HEK293 (cell line): ENCODE data around the gene POU2F2.

Experiments used
- CTCF ChIA-PET: fragments of 350-600 bp; formaldehyde crosslinking; extraction: SDS; loops from one replicate; lab custom pipeline; 2021; ENCODE audit warnings: antibody characterized with exemption; lab: Yijun Ruan, JAX
- POLR2A ChIA-PET: fragments of 300-600 bp; formaldehyde crosslinking; extraction: SDS; loops from one replicate; lab custom pipeline; 2020; ENCODE audit warnings: antibody characterized with exemption, inconsistent platforms; lab: Yijun Ruan, JAX
- H3K27ac ChIP-seq: fragments of 200-500 bp; sonication (Bioruptor generic); 2 replicates; pipeline ENCODE4 v1.5.1; 2014; ENCODE audit warnings: low read depth, low read length, control low read depth, inconsistent platforms; ENCODE audit errors: extremely low read depth
- H3K36me3 ChIP-seq, 2 experiments: fragments of 200-500 bp in 1 of 2; sonication (Bioruptor generic) in 1 of 2; 1 replicate in 1 of 2; 2 replicates in 1 of 2; pipeline ENCODE4 v1.5.1; 2014 to 2017; ENCODE audit warnings: inconsistent platforms in 2 of 2, low read length in 2 of 2; ENCODE audit not compliant: control insufficient read depth in 2 of 2, insufficient read depth in 1 of 2
- H3K4me1 ChIP-seq: fragments of 200-500 bp; sonication (Bioruptor generic); 2 replicates; pipeline ENCODE4 v1.5.1; 2014; ENCODE audit warnings: mild to moderate bottlenecking, low read length, inconsistent platforms; ENCODE audit not compliant: control insufficient read depth, insufficient read depth
- H3K4me3 ChIP-seq: 2 replicates; pipeline ENCODE4 v1.5.1; 2011; ENCODE audit warnings: low read depth, mild to moderate bottlenecking, control low read depth, low read length, moderate library complexity
- H3K9me3 ChIP-seq: fragments of 200-500 bp; sonication (Bioruptor generic); 2 replicates; pipeline ENCODE4 v1.5.1; 2014; ENCODE audit warnings: low read depth, low read length, inconsistent platforms; ENCODE audit not compliant: control insufficient read depth, insufficient read depth
- CTCF ChIP-seq: fragments of 450-650 bp; formaldehyde crosslinking; IDR thresholded peaks from 2 replicates; pipeline ENCODE4 v1.5.1; 2016; ENCODE audit warnings: missing biosample characterization, missing genetic modification characterization
- KLF1 ChIP-seq: fragments of 450-650 bp; formaldehyde crosslinking; IDR thresholded peaks from 2 replicates; pipeline ENCODE4 v1.5.1; 2016; ENCODE audit warnings: missing biosample characterization, missing genetic modification characterization
- MEIS1 ChIP-seq: sonication (generic); formaldehyde crosslinking; IDR thresholded peaks from 2 replicates; pipeline ENCODE4 v1.8.1; 2022; ENCODE audit warnings: missing genetic modification reagents, mild to moderate bottlenecking, borderline replicate concordance
- PRDM1 ChIP-seq: fragments of 450-650 bp; formaldehyde crosslinking; IDR thresholded peaks from 2 replicates; pipeline ENCODE4; 2016; ENCODE audit warnings: missing biosample characterization, missing genetic modification characterization
- PRDM2 ChIP-seq: fragments of 450-650 bp; formaldehyde crosslinking; IDR thresholded peaks from 2 replicates; pipeline ENCODE4 v1.5.1; 2016; ENCODE audit warnings: missing biosample characterization, missing genetic modification characterization, borderline replicate concordance
- SP2 ChIP-seq: fragments of 450-650 bp; formaldehyde crosslinking; IDR thresholded peaks from 2 replicates; pipeline ENCODE4 v1.5.1; 2016; ENCODE audit warnings: missing biosample characterization, missing genetic modification characterization
- SP3 ChIP-seq: fragments of 450-650 bp; formaldehyde crosslinking; IDR thresholded peaks from 2 replicates; pipeline ENCODE4 v1.5.1; 2016; ENCODE audit warnings: missing biosample characterization, missing genetic modification characterization
- ZNF2 ChIP-seq: fragments of 450-650 bp; formaldehyde crosslinking; IDR thresholded peaks from 2 replicates; pipeline ENCODE4 v1.5.1; 2016; ENCODE audit warnings: missing biosample characterization, missing genetic modification characterization
- ZNF280D ChIP-seq: fragments of 450-650 bp; formaldehyde crosslinking; IDR thresholded peaks from 2 replicates; pipeline ENCODE4 v1.5.1; 2016; ENCODE audit warnings: missing biosample characterization, missing genetic modification characterization
- ZNF354C ChIP-seq: fragments of 450-650 bp; formaldehyde crosslinking; IDR thresholded peaks from 2 replicates; pipeline ENCODE4 v1.5.1; 2016; ENCODE audit warnings: missing biosample characterization, missing genetic modification characterization, low read depth, borderline replicate concordance
- ZNF366 ChIP-seq: fragments of 450-650 bp; formaldehyde crosslinking; conservative IDR thresholded peaks from 2 replicates; pipeline ENCODE4 v1.5.1; 2016; ENCODE audit warnings: missing biosample characterization, missing genetic modification characterization
- ZNF433 ChIP-seq: fragments of 450-650 bp; formaldehyde crosslinking; IDR thresholded peaks from 2 replicates; pipeline ENCODE4 v1.5.1; 2016; ENCODE audit warnings: missing biosample characterization, missing genetic modification characterization, low read depth
- ZNF791 ChIP-seq: fragments of 450-650 bp; formaldehyde crosslinking; IDR thresholded peaks from 2 replicates; pipeline ENCODE4 v1.5.1; 2016; ENCODE audit warnings: missing biosample characterization, missing genetic modification characterization
- ZNF792 ChIP-seq: fragments of 450-650 bp; formaldehyde crosslinking; IDR thresholded peaks from 2 replicates; pipeline ENCODE4 v1.5.1; 2016; ENCODE audit warnings: missing biosample characterization, missing genetic modification characterization

Gene POU2F2

GRCh38 chr19:42066075-42066754, 66.0 kb downstream of the POU2F2 start:
- H3K27ac ChIP-seq = no peak overlapping the region
- CTCF ChIA-PET = interaction anchor here (0.6 to 2.8 kb wide), 4 partner anchors 14 to 87 kb away, joined by 3 to 8 read pairs (median 6); no protein-coding TSS in a partner anchor
- H3K9me3 ChIP-seq = no peaks in the 10 kb centered on the region
- no peaks in the 10 kb centered on the region for H3K4me1 ChIP-seq
- H3K4me3 ChIP-seq = no peak overlapping the region
- peak; percentile 48 for TF ChIP-seq SP3
- peak; percentile 98 for TF ChIP-seq PRDM1
- no peak for TF ChIP-seq CTCF (tag by site-specific recombination)
- TF ChIP-seq KLF1 (tag by site-specific recombination) = 0 out of 2 replicates have a peak, but pooled peaks have one; percentile 26
- TF ChIP-seq ZNF280D = no peak
- 0 out of 2 replicates have a peak, but pooled peaks have one; percentile 28 for TF ChIP-seq SP2 (tag by site-specific recombination)
- peak; percentile 89 for TF ChIP-seq ZNF366 (tag by site-specific recombination)
- H3K36me3 ChIP-seq = no peaks in the 10 kb centered on the region
- POLR2A ChIA-PET = interaction anchor here (1.0 kb wide), 1 partner anchor 10 kb away, joined by 3 read pairs; the partner anchor contains the start of gene ZNF574

- no peaks in the 10 kb centered on the region for H3K9me3 ChIP-seq
- no peak overlapping the region for H3K27ac ChIP-seq
- H3K4me1 ChIP-seq = no peaks in the 10 kb centered on the region
- H3K4me3 ChIP-seq = no peak overlapping the region
- no peaks in the 10 kb centered on the region for H3K36me3 ChIP-seq
- ChIA-PET CTCF (interaction anchor here (1.2 to 2.8 kb wide), 3 partner anchors 13 to 37 kb away, joined by 5 to 8 read pairs (median 8); no protein-coding TSS in a partner anchor), POLR2A (interaction anchor here (1.0 kb wide), 1 partner anchor 11 kb away, joined by 3 read pairs; the partner anchor contains the start of gene ZNF574)
- TF ChIP-seq MEIS1 (no peak), ZNF792 (tag by site-specific recombination) (no peak), ZNF433 (tag by site-specific recombination) (no peak), ZNF2 (tag by site-specific recombination) (no peak), ZNF791 (tag by site-specific recombination) (no peak), PRDM2 (tag by site-specific recombination) (no peak), ZNF354C (no peak)
Observed at GRCh38 chr19:42065511-42065910, 66.7 kb downstream of the POU2F2 start.
